DND-41 (cell line): ENCODE measurements around the gene FDXR.

Source experiments
- CTCF ChIP-seq: IDR thresholded peaks from 2 replicates; pipeline ENCODE4 v1.5.1; 2012; ENCODE audit warnings: borderline replicate concordance, low read length, moderate library complexity, mild to moderate bottlenecking; ENCODE audit not compliant: poor library complexity, severe bottlenecking; ENCODE audit errors: extremely low read depth
- EZH2 ChIP-seq: IDR thresholded peaks from 3 replicates; pipeline ENCODE4 v1.6.1; 2012; ENCODE audit warnings: borderline replicate concordance, low read depth, mild to moderate bottlenecking, moderate library complexity, low read length, inconsistent platforms; ENCODE audit not compliant: severe bottlenecking

- TF ChIP-seq EZH2 (no peak), CTCF (no peak)
These were observed 6.5 kb downstream of the FDXR start for GRCh38 chr17:74866198-74866835.
